ENCODE measurements around the gene A2ML1.
"Not testable (repeated sequence)": the region's sequence is repeated elsewhere in the genome, so short reads cannot be mapped to it uniquely, and the experiment has no call there.

A2ML1 gene

GRCh38 chr12:8822298-8822697 is at the start of gene A2ML1:
A2ML1 (plus strand) TSS chr12:8822621; CDS start chr12:8822652, 31 bp downstream.
- DNase-seq: no peak

- no peak for DNase-seq
These were observed 49.0 kb upstream of the A2ML1 start for GRCh38 chr12:8773461-8773860.

- no peak for DNase-seq
These were observed 43.1 kb upstream of the A2ML1 start for GRCh38 chr12:8779281-8779680.

- no peak for DNase-seq
These were observed 42.6 kb upstream of the A2ML1 start for GRCh38 chr12:8779862-8780261.

- DNase-seq: no peak
These were observed 42.0 kb upstream of the A2ML1 start for GRCh38 chr12:8780389-8780788.

GRCh38 chr12:8781381-8782127 is 40.9 kb upstream of the A2ML1 start:
- no peak for DNase-seq

- DNase-seq: no peak
These were observed 38.0 kb upstream of the A2ML1 start for GRCh38 chr12:8784290-8784888.

- DNase-seq: no peak
These were observed 36.9 kb upstream of the A2ML1 start for GRCh38 chr12:8785499-8785898.

- not testable (repeated sequence) for DNase-seq
These were observed 35.2 kb upstream of the A2ML1 start for GRCh38 chr12:8787206-8787605.

- DNase-seq: not testable (repeated sequence)
These were observed 33.7 kb upstream of the A2ML1 start for GRCh38 chr12:8788706-8789105.

- DNase-seq: not testable (repeated sequence)
These were observed 32.9 kb upstream of the A2ML1 start for GRCh38 chr12:8789341-8790013.

GRCh38 chr12:8793226-8793625 is 29.2 kb upstream of the A2ML1 start:
- DNase-seq: not testable (repeated sequence)

GRCh38 chr12:8794611-8795010 is 27.8 kb upstream of the A2ML1 start:
- DNase-seq: not testable (repeated sequence)

- no peak for DNase-seq
These were observed 25.4 kb upstream of the A2ML1 start for GRCh38 chr12:8796831-8797626.

- DNase-seq: not testable (repeated sequence)
These were observed 21.2 kb upstream of the A2ML1 start for GRCh38 chr12:8801213-8801612.

- DNase-seq: not testable (repeated sequence)
These were observed 17.6 kb upstream of the A2ML1 start for GRCh38 chr12:8804833-8805232.

GRCh38 chr12:8805487-8805886 is 16.9 kb upstream of the A2ML1 start:
- DNase-seq: not testable (repeated sequence)

- DNase-seq: not testable (repeated sequence)
These were observed 15.3 kb upstream of the A2ML1 start for GRCh38 chr12:8807084-8807483.

GRCh38 chr12:8810112-8810511 is 12.3 kb upstream of the A2ML1 start:
- not testable (repeated sequence) for DNase-seq

- DNase-seq: no peak
These were observed 8.7 kb upstream of the A2ML1 start for GRCh38 chr12:8813572-8814357.

- no peak for DNase-seq
These were observed 5.9 kb upstream of the A2ML1 start for GRCh38 chr12:8816448-8817050.

- DNase-seq: no peak
These were observed 4.6 kb upstream of the A2ML1 start for GRCh38 chr12:8817856-8818255.
